Measurements from ENCODE around the gene RASGRP4.
A peak's percentile ranks its signal among the peaks of the same experiment; 100 is the strongest.
"Not testable (repeated sequence)": the region's sequence is repeated elsewhere in the genome, so short reads cannot be mapped to it uniquely, and the experiment has no call there.

Gene RASGRP4, protein sequence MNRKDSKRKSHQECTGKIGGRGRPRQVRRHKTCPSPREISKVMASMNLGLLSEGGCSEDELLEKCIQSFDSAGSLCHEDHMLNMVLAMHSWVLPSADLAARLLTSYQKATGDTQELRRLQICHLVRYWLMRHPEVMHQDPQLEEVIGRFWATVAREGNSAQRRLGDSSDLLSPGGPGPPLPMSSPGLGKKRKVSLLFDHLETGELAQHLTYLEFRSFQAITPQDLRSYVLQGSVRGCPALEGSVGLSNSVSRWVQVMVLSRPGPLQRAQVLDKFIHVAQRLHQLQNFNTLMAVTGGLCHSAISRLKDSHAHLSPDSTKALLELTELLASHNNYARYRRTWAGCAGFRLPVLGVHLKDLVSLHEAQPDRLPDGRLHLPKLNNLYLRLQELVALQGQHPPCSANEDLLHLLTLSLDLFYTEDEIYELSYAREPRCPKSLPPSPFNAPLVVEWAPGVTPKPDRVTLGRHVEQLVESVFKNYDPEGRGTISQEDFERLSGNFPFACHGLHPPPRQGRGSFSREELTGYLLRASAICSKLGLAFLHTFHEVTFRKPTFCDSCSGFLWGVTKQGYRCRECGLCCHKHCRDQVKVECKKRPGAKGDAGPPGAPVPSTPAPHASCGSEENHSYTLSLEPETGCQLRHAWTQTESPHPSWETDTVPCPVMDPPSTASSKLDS

GRCh38 chr19:38425810-38426466, at the start of gene RASGRP4:
Gene RASGRP4, minus strand, starts transcription at chr19:38426219. Its CDS starts 128 bp downstream, at chr19:38426091.
- no peak for DNase-seq (ENCODE audit: low read depth, low spot score)
- H3K9me3 ChIP-seq (ENCODE audit: insufficient read depth, low read length): no peaks in the 10 kb centered on the region
- peak within 1 kb of the TSS; percentile 5 for H3K4me3 ChIP-seq (ENCODE audit: insufficient read length, low read depth)
- H3K27me3 ChIP-seq (ENCODE audit: insufficient read depth, insufficient read length): no peaks in the 10 kb centered on the region
- H3K36me3 ChIP-seq (ENCODE audit: insufficient read depth, insufficient read length, low read length): no peaks in the 10 kb centered on the region
- H3K4me1 ChIP-seq (ENCODE audit: insufficient read depth, insufficient read length): peaks cover 7% of the 10 kb centered on the region
- TF ChIP-seq YY1 (IDR thresholded peaks at IDR 0.05; ENCODE audit: insufficient read depth, insufficient read length) (no peak), ZNF274 (IDR thresholded peaks at IDR 0.05; ENCODE audit: low read depth, low read length) (no peak), SUZ12 (IDR thresholded peaks at IDR 0.05; ENCODE audit: extremely low read depth, insufficient read depth, insufficient read length) (no peak)
- peak within 1 kb of the TSS; percentile 63 for H3K9ac ChIP-seq (ENCODE audit: insufficient read length, low read depth)

DNA sequence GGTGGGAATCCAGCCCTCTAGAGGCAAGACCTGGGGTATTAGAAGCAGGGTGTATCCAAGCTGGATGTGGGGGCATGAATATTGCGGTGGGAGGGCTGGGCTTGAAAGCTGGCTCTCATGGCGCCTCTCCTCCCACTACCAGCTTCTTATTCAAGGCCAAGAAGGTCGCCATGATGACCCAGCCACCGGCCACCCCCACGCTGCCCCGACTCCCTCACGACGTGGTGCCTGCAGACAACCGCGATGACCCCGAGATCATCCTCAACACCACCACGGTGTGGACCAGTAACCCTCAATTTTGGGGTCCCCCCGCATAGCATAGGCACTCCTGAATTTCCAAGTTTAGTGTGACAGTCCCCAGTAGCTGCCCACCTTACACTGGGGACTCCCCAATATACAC, 49.2 kb upstream of the RASGRP4 start:
- no peak overlapping the region for H3K4me3 ChIP-seq (ENCODE audit: insufficient read length, low read depth)
- no peak overlapping the region for H3K9ac ChIP-seq (ENCODE audit: insufficient read length, low read depth)
- no peak for DNase-seq (ENCODE audit: low read depth, low spot score)
- H3K9me3 ChIP-seq (ENCODE audit: insufficient read depth, low read length): no peaks in the 10 kb centered on the region
- no peaks in the 10 kb centered on the region for H3K36me3 ChIP-seq (ENCODE audit: insufficient read depth, insufficient read length, low read length)
- H3K4me1 ChIP-seq (ENCODE audit: insufficient read depth, insufficient read length): no peaks in the 10 kb centered on the region
- TF ChIP-seq ZNF274 (IDR thresholded peaks at IDR 0.05; ENCODE audit: low read depth, low read length): no peak
- no peak for TF ChIP-seq YY1 (IDR thresholded peaks at IDR 0.05; ENCODE audit: insufficient read depth, insufficient read length)
- no peak for TF ChIP-seq SUZ12 (IDR thresholded peaks at IDR 0.05; ENCODE audit: extremely low read depth, insufficient read depth, insufficient read length)
- H3K27me3 ChIP-seq (ENCODE audit: insufficient read depth, insufficient read length): no peaks in the 10 kb centered on the region

DNA sequence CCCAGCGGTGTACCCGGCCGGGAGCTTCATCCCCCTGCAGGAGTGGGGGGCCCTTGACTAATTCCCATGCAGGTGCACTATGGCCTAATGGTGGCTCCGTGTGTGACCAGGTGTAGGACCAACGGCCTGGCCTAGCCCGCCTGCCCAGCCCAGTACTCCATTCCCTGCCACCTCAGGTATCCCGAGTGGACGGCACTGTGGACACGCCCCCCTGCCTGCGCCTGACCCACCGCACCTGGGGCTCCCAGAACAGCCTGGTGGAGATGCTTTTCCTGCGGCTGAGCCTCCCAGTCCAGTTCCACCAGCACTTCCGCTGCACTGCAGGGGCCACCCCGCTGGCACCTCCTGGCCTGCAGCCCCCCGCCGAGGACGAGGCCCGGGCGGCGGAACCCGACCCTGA, 47.2 kb upstream of the RASGRP4 start:
- Histone ChIP-seq H3K27me3 (ENCODE audit: insufficient read depth, insufficient read length) (no peaks in the 10 kb centered on the region), H3K9ac (ENCODE audit: insufficient read length, low read depth) (no peak overlapping the region), H3K4me3 (ENCODE audit: insufficient read length, low read depth) (no peak overlapping the region), H3K36me3 (ENCODE audit: insufficient read depth, insufficient read length, low read length) (peaks cover under 1% of the 10 kb centered on the region), H3K4me1 (ENCODE audit: insufficient read depth, insufficient read length) (no peaks in the 10 kb centered on the region), H3K9me3 (ENCODE audit: insufficient read depth, low read length) (no peaks in the 10 kb centered on the region)
- no peak for DNase-seq (ENCODE audit: low read depth, low spot score)
- TF ChIP-seq YY1 (IDR thresholded peaks at IDR 0.05; ENCODE audit: insufficient read depth, insufficient read length) (no peak), ZNF274 (IDR thresholded peaks at IDR 0.05; ENCODE audit: low read depth, low read length) (no peak), SUZ12 (IDR thresholded peaks at IDR 0.05; ENCODE audit: extremely low read depth, insufficient read depth, insufficient read length) (no peak)

DNA sequence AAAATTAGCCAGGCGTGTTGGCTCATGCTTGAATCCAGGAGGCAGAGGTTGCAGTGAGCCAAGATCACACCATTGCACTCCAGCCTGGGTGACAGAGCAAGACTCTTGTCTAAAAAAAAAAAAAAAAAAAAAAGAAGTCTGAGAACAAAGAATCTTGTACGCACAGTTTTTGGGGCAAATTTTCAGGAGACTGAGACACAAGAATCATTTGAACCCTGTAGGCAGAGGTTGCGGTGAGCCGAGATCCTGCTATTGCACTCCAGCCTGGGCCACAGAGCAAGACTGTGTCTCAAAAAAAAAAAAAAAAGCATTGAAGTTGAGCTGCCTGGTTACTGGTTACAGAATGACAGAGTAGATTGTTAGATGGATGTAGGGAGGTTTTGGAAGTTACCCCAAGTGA, 46.7 kb upstream of the RASGRP4 start:
- not testable (repeated sequence) for H3K36me3 ChIP-seq (ENCODE audit: insufficient read depth, insufficient read length, low read length); H3K4me1 ChIP-seq (ENCODE audit: insufficient read depth, insufficient read length); DNase-seq (ENCODE audit: low read depth, low spot score); H3K27me3 ChIP-seq (ENCODE audit: insufficient read depth, insufficient read length); H3K4me3 ChIP-seq (ENCODE audit: insufficient read length, low read depth); H3K9ac ChIP-seq (ENCODE audit: insufficient read length, low read depth); H3K9me3 ChIP-seq (ENCODE audit: insufficient read depth, low read length)

- no peak for TF ChIP-seq YY1 (IDR thresholded peaks at IDR 0.05; ENCODE audit: insufficient read depth, insufficient read length)
- no peak for TF ChIP-seq ZNF274 (IDR thresholded peaks at IDR 0.05; ENCODE audit: low read depth, low read length)
Observed at GRCh38 chr19:38470788-38471480, 44.9 kb upstream of the RASGRP4 start.

DNA sequence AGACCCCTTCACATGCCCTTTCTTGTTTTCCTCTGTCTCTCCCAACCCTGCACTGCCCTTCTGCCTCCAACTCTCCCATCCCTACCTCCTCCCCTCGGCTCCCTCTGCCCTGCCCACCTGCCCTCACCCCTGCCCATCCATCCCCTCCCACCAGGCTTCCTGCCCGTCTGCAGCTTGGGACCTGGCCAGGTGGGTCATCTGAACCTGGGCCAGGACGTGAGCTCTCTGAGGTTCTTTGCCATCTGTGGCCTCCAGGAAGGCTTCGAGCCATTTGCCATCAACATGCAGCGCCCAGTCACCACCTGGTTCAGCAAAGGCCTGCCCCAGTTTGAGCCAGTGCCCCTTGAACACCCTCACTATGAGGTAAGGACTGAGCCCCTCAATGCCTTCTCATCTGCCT, 43.1 kb upstream of the RASGRP4 start:
- Histone ChIP-seq H3K9me3 (ENCODE audit: insufficient read depth, low read length) (no peaks in the 10 kb centered on the region), H3K4me1 (ENCODE audit: insufficient read depth, insufficient read length) (peaks cover 5% of the 10 kb centered on the region), H3K4me3 (ENCODE audit: insufficient read length, low read depth) (no peak overlapping the region), H3K36me3 (ENCODE audit: insufficient read depth, insufficient read length, low read length) (peaks cover 6% of the 10 kb centered on the region), H3K9ac (ENCODE audit: insufficient read length, low read depth) (no peak overlapping the region), H3K27me3 (ENCODE audit: insufficient read depth, insufficient read length) (no peaks in the 10 kb centered on the region)
- TF ChIP-seq ZNF274 (IDR thresholded peaks at IDR 0.05; ENCODE audit: low read depth, low read length): no peak
- TF ChIP-seq YY1 (IDR thresholded peaks at IDR 0.05; ENCODE audit: insufficient read depth, insufficient read length): no peak
- TF ChIP-seq SUZ12 (IDR thresholded peaks at IDR 0.05; ENCODE audit: extremely low read depth, insufficient read depth, insufficient read length): no peak
- DNase-seq (ENCODE audit: low read depth, low spot score): no peak

More at GRCh38 chr19:38470788-38471480, 44.9 kb upstream of the RASGRP4 start:
- no peaks in the 10 kb centered on the region for H3K9me3 ChIP-seq (ENCODE audit: insufficient read depth, low read length)
- no peak for DNase-seq (ENCODE audit: low read depth, low spot score)
- H3K4me1 ChIP-seq (ENCODE audit: insufficient read depth, insufficient read length): no peaks in the 10 kb centered on the region
- no peak overlapping the region for H3K4me3 ChIP-seq (ENCODE audit: insufficient read length, low read depth)
- H3K9ac ChIP-seq (ENCODE audit: insufficient read length, low read depth): no peak overlapping the region
- H3K36me3 ChIP-seq (ENCODE audit: insufficient read depth, insufficient read length, low read length): peaks cover 6% of the 10 kb centered on the region
- no peaks in the 10 kb centered on the region for H3K27me3 ChIP-seq (ENCODE audit: insufficient read depth, insufficient read length)
